ENCODE data around the gene ALK. TPM values are rescaled to one million over a fixed set of nuclear protein-coding genes. Genes with fewer than 3 reads are reported as not detected.

The ALK gene
- total RNA-seq, 1 donor from 2014 or later, result 0.14 TPM

GRCh38 chr2:29213888-29214291 lies 707.5 kb downstream of the ALK start:
- no peaks in the 10 kb centered on the region for H3K4me1 ChIP-seq
- H3K4me3 ChIP-seq, result no peak overlapping the region
- intact Hi-C loops (cut with micrococcal nuclease), result no loop called here
- no peaks in the 10 kb centered on the region for H3K27me3 ChIP-seq (ENCODE audit: low read depth)
- H3K36me3 ChIP-seq, result no peaks in the 10 kb centered on the region
- no peak for DNase-seq
- H3K27ac ChIP-seq (replicated peaks), result no peak overlapping the region
- no peaks in the 10 kb centered on the region for H3K9me3 ChIP-seq (replicated peaks)
- TF ChIP-seq CTCF (IDR thresholded peaks at IDR 0.05; ENCODE audit: borderline replicate concordance), result no peak

GRCh38 chr2:29212009-29212408 lies 709.4 kb downstream of the ALK start:
- DNase-seq, result no peak
- TF ChIP-seq CTCF (IDR thresholded peaks at IDR 0.05; ENCODE audit: borderline replicate concordance), result no peak
- intact Hi-C loops (cut with micrococcal nuclease), result no loop called here
- Histone ChIP-seq H3K9me3 (replicated peaks) (no peaks in the 10 kb centered on the region), H3K27ac (replicated peaks) (no peak overlapping the region), H3K36me3 (no peaks in the 10 kb centered on the region), H3K27me3 (ENCODE audit: low read depth) (no peaks in the 10 kb centered on the region), H3K4me3 (no peak overlapping the region), H3K4me1 (no peaks in the 10 kb centered on the region)

GRCh38 chr2:29209551-29209950 lies 711.8 kb downstream of the ALK start:
- Histone ChIP-seq H3K27me3 (ENCODE audit: low read depth) (no peaks in the 10 kb centered on the region), H3K27ac (replicated peaks) (no peak overlapping the region), H3K9me3 (replicated peaks) (no peaks in the 10 kb centered on the region), H3K4me3 (no peak overlapping the region), H3K4me1 (no peaks in the 10 kb centered on the region), H3K36me3 (no peaks in the 10 kb centered on the region)
- intact Hi-C loops (cut with micrococcal nuclease), result no loop called here
- DNase-seq, result no peak
- no peak for TF ChIP-seq CTCF (IDR thresholded peaks at IDR 0.05; ENCODE audit: borderline replicate concordance)

GRCh38 chr2:29207352-29208148 lies 713.8 kb downstream of the ALK start:
- no peak for TF ChIP-seq CTCF (IDR thresholded peaks at IDR 0.05; ENCODE audit: borderline replicate concordance)
- H3K36me3 ChIP-seq, result no peaks in the 10 kb centered on the region
- DNase-seq, result no peak
- no peaks in the 10 kb centered on the region for H3K9me3 ChIP-seq (replicated peaks)
- no peak overlapping the region for H3K4me3 ChIP-seq
- no peaks in the 10 kb centered on the region for H3K27me3 ChIP-seq (ENCODE audit: low read depth)
- no peak overlapping the region for H3K27ac ChIP-seq (replicated peaks)
- H3K4me1 ChIP-seq, result no peaks in the 10 kb centered on the region
- intact Hi-C loops (cut with micrococcal nuclease), result no loop called here

- Histone ChIP-seq H3K4me3 (no peak overlapping the region), H3K27me3 (ENCODE audit: low read depth) (no peaks in the 10 kb centered on the region), H3K4me1 (no peaks in the 10 kb centered on the region), H3K36me3 (no peaks in the 10 kb centered on the region), H3K27ac (replicated peaks) (no peak overlapping the region), H3K9me3 (replicated peaks) (no peaks in the 10 kb centered on the region)
- DNase-seq, result no peak
- no peak for TF ChIP-seq CTCF (IDR thresholded peaks at IDR 0.05; ENCODE audit: borderline replicate concordance)
- intact Hi-C loops (cut with micrococcal nuclease), result no loop called here
Observed at GRCh38 chr2:29206941-29207340, 714.4 kb downstream of the ALK start.

Measured in left ventricle myocardium inferior (tissue), 1 donor.